Measurements from ENCODE around the gene STRN3. TPM values are rescaled to one million over a fixed set of nuclear protein-coding genes. Genes with fewer than 3 reads are reported as not detected.
"Not testable (repeated sequence)": the region's sequence is repeated elsewhere in the genome, so short reads cannot be mapped to it uniquely, and the experiment has no call there.

STRN3 gene
- total RNA-seq, 6 donors from 2014 or later = 21.9 to 61.4 (median 29.4) TPM

GRCh38 chr14:31068235-31068634 lies 42.1 kb upstream of the STRN3 start:
- 27 to 38% methylated on average over 1 of the region's 1 CpG for whole genome bisulfite sequencing, 2 donors
- ATAC-seq (ENCODE audit: low FRiP score in 2 of 2) = peak; percentile 81 to 82
- H3K27ac ChIP-seq = peak overlapping the region; percentile 49 to 73 (median 64)

DNA sequence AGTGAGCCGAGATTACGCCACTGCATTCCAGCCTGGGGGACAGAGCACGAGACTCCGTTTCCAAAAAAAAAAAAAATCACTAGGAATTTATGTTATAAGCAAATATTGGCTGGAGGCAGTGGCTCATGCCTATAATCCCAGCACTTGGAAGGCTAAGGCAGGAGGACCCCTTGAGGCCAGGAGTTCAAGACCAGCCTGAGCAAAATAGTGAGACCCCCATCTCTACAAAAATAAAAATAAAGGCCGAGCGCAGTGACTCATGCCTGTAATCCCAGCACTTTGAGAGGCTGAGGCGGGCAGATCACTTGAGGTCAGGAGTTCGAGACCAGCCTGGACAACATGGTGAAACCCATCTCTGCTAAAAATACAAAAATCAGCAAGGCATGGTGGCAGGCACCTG lies 36.7 kb upstream of the STRN3 start:
- not testable (repeated sequence) for H3K27me3 ChIP-seq; H3K4me3 ChIP-seq; ATAC-seq (ENCODE audit: low FRiP score in 2 of 2); H3K36me3 ChIP-seq; H3K27ac ChIP-seq; H3K9me3 ChIP-seq; DNase-seq
- H3K4me1 ChIP-seq = peaks cover 2 to 17% (median 11%) of the 10 kb centered on the region in 4 donors
- 86 to 91% methylated on average over 8 of the region's 8 CpGs for WGBS, 2 donors

More at GRCh38 chr14:31068235-31068634, 42.1 kb upstream of the STRN3 start:
- H3K27me3 ChIP-seq = no peaks in the 10 kb centered on the region
- H3K4me1 ChIP-seq = peaks cover 3 to 17% (median 10%) of the 10 kb centered on the region in 4 donors
- no peaks in the 10 kb centered on the region for H3K9me3 ChIP-seq
- H3K36me3 ChIP-seq = peaks cover 0 to 10% (median 0%) of the 10 kb centered on the region in 4 donors
- no peak overlapping the region for H3K4me3 ChIP-seq
- no peak for TF ChIP-seq CTCF (IDR thresholded peaks at IDR 0.05)
- no peak for TF ChIP-seq EP300 (IDR thresholded peaks at IDR 0.05)
- TF ChIP-seq POLR2AphosphoS5 (IDR thresholded peaks at IDR 0.05) = peak in 1 of 2 donors; percentile 10
- DNase-seq = peak in 1 of 2 donors; percentile 39

DNA sequence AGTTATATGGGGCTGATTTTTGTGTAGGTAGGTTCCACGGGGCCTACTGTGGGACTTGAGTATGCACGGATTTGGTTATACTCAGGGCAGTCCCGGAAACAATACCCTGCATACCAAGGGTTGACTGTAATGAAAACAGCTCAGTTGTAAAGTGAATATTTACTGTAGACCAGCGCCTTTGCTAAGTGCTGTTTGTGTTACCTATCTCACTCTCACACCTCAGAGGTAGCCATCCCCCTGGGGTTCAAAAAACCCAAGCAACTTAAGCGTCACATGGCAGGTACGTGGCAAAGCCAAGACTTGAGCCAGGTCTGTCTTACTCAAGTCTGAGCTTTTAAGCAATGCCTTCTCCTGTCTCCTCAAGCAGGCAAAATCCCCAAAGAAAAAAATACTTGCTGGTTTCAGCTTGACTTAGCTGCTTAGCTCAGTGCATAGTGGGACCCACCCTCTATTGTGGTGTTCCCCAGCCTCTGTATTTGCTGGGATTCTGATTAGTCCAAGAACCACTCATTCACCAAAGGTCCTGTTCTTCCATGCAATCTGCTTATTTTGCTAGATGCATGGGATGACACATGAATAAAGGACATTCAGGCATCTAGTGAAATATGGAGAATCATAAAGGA lies 34.2 kb upstream of the STRN3 start:
- no peak overlapping the region for H3K4me3 ChIP-seq
- H3K9me3 ChIP-seq = no peaks in the 10 kb centered on the region
- H3K36me3 ChIP-seq = no peaks in the 10 kb centered on the region
- H3K4me1 ChIP-seq = peaks cover 2 to 13% (median 8%) of the 10 kb centered on the region in 4 donors
- peak in 1 of 2 donors; percentile 21 for ATAC-seq (ENCODE audit: low FRiP score in 2 of 2)
- no peak overlapping the region for H3K27ac ChIP-seq
- no peak for DNase-seq
- WGBS, 2 donors = 66 to 77% methylated on average over 6 of the region's 6 CpGs
- H3K27me3 ChIP-seq = no peaks in the 10 kb centered on the region
- TF ChIP-seq POLR2AphosphoS5 (IDR thresholded peaks at IDR 0.05) (no peak), CTCF (IDR thresholded peaks at IDR 0.05) (no peak), POLR2A (IDR thresholded peaks at IDR 0.05) (no peak)

DNA sequence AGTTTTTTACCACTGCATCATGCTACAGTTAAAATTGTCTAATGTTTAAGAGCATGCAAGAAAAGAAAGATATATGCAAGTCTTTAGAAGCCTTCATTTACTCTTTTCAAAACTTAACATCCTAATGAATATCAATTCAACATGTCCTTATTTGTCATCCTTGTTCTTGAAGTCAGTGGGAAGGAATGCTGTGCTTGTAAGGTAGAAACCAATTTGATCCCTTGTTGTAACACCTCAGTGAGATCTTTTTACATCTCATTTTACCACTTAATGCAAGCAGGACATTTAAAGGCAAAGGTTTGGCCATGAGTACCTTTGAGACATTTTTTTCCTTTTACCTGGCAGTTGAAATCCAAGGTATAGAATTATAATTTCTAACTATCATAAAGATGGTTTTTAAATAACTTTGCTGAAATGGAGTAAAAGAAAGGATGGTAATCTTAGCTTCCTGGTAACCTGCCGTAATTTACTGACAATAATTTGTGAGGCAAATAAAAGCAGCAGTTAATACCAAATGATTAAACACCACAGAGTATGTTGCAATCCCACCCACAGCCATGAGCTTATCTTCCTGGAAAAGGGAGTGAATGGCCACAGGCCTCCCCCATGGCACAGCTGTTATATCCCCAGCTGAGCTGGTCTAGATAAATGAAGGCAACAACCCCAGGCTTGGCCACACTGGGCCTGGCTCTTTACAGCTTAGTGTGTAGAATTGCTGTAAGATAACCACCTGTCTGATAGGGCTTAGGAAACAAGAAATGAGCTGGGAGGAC lies 33.2 kb upstream of the STRN3 start:
- peak in 1 of 2 donors; percentile 88 for ATAC-seq (ENCODE audit: low FRiP score in 2 of 2)
- Histone ChIP-seq H3K27ac (peak overlapping the region in 1 of 4 donors; percentile 16), H3K4me3 (no peak overlapping the region), H3K9me3 (no peaks in the 10 kb centered on the region), H3K27me3 (no peaks in the 10 kb centered on the region), H3K4me1 (peaks cover 2 to 13% (median 8%) of the 10 kb centered on the region in 4 donors), H3K36me3 (no peaks in the 10 kb centered on the region)
- DNase-seq = peak in 1 of 2 donors; percentile 58
- no peak for TF ChIP-seq EP300 (IDR thresholded peaks at IDR 0.05)
- peak in 1 of 2 donors; percentile 35 for TF ChIP-seq POLR2AphosphoS5 (IDR thresholded peaks at IDR 0.05)
- no peak for TF ChIP-seq CTCF (IDR thresholded peaks at IDR 0.05)
- TF ChIP-seq POLR2A (IDR thresholded peaks at IDR 0.05) = no peak
- WGBS, 2 donors = 48 to 59% methylated on average over 1 of the region's 1 CpG

- Histone ChIP-seq H3K27me3 (no peaks in the 10 kb centered on the region), H3K27ac (no peak overlapping the region), H3K36me3 (no peaks in the 10 kb centered on the region), H3K4me3 (no peak overlapping the region), H3K4me1 (peaks cover 2 to 13% (median 8%) of the 10 kb centered on the region in 4 donors), H3K9me3 (no peaks in the 10 kb centered on the region)
- DNase-seq (no peak), ATAC-seq (ENCODE audit: low FRiP score in 2 of 2) (no peak)
- no peak for TF ChIP-seq POLR2AphosphoS5 (IDR thresholded peaks at IDR 0.05)
- TF ChIP-seq CTCF (IDR thresholded peaks at IDR 0.05) = no peak
- no peak for TF ChIP-seq EP300 (IDR thresholded peaks at IDR 0.05)
- TF ChIP-seq POLR2A (IDR thresholded peaks at IDR 0.05) = no peak
- WGBS, 2 donors = 97 to 98% methylated on average over 12 of the region's 12 CpGs
Observed at GRCh38 chr14:31057701-31058364, 31.7 kb upstream of the STRN3 start.
